Keratinocyte (primary cell): ENCODE data around the gene COL16A1. TPM values are rescaled to one million over a fixed set of nuclear protein-coding genes. Genes with fewer than 3 reads are reported as not detected.

Experiments
- DNase-seq: peaks from one replicate; pipeline ENCODE4 v3.0.0-alpha.2; 2011; ENCODE audit warnings: low read depth, missing footprints, low spot score
- FAIRE-seq: peaks from 2 replicates; lab custom pipeline; 2011; peaks lifted over from hg19 to GRCh38; lab: Jason Lieb, UNC
- H2AFZ ChIP-seq: 2 replicates; pipeline ENCODE4 v1.6.0; 2012; ENCODE audit warnings: low read length, control low read depth, inconsistent platforms; ENCODE audit not compliant: control insufficient read depth
- H3K27ac ChIP-seq: 2 replicates; pipeline ENCODE4 v1.5.1; 2011; ENCODE audit warnings: low read length; ENCODE audit not compliant: control insufficient read depth, insufficient read depth
- H3K27me3 ChIP-seq: 3 replicates; pipeline ENCODE4 v1.6.0; 2011; ENCODE audit warnings: low read length; ENCODE audit not compliant: control insufficient read depth, insufficient read depth; ENCODE audit errors: extremely low read depth
- H3K36me3 ChIP-seq, 2 experiments: 2 replicates in 1 of 2; 3 replicates in 1 of 2; pipeline ENCODE4 v1.5.1; 2011; ENCODE audit warnings: low read length in 2 of 2, mild to moderate bottlenecking in 1 of 2; ENCODE audit not compliant: control insufficient read depth in 2 of 2, insufficient read depth in 2 of 2; ENCODE audit errors: extremely low read depth in 1 of 2
- H3K4me1 ChIP-seq: 3 replicates; pipeline ENCODE4 v1.5.1; 2011; ENCODE audit warnings: low read length; ENCODE audit not compliant: control insufficient read depth, insufficient read depth; ENCODE audit errors: extremely low read depth
- H3K4me2 ChIP-seq: 3 replicates; pipeline ENCODE4 v1.6.0; 2011; ENCODE audit warnings: low read depth, low read length; ENCODE audit not compliant: control insufficient read depth, insufficient read depth; ENCODE audit errors: extremely low read depth
- H3K4me3 ChIP-seq, 3 experiments: fragments of 200-600 bp in 1 of 3; sonication (generic) in 1 of 3; 2 replicates in 2 of 3; 3 replicates in 1 of 3; pipeline ENCODE4 v1.5.1; 2011 to 2016; ENCODE audit warnings: low read length in 3 of 3, mild to moderate bottlenecking in 3 of 3, control low read depth in 2 of 3, inconsistent platforms in 1 of 3, low read depth in 1 of 3, mixed read lengths in 1 of 3, mixed run types in 1 of 3, moderate library complexity in 1 of 3; ENCODE audit not compliant: control insufficient read depth in 2 of 3, insufficient read depth in 2 of 3; ENCODE audit errors: extremely low read depth in 1 of 3
- H3K79me2 ChIP-seq: 2 replicates; pipeline ENCODE4 v1.6.0; 2012; ENCODE audit warnings: low read length; ENCODE audit not compliant: control insufficient read depth, insufficient read depth
- H3K9ac ChIP-seq: 3 replicates; pipeline ENCODE4 v1.6.0; 2011; ENCODE audit warnings: low read length; ENCODE audit not compliant: control insufficient read depth, insufficient read depth; ENCODE audit errors: extremely low read depth
- H3K9me1 ChIP-seq: 3 replicates; pipeline ENCODE4 v1.6.0; 2011; ENCODE audit warnings: low read length; ENCODE audit not compliant: control insufficient read depth, insufficient read depth; ENCODE audit errors: extremely low read depth
- H3K9me3 ChIP-seq: 2 replicates; pipeline ENCODE4 v1.5.1; 2012; ENCODE audit warnings: low read depth, low read length; ENCODE audit not compliant: control insufficient read depth
- H4K20me1 ChIP-seq: 3 replicates; pipeline ENCODE4 v1.6.0; 2011; ENCODE audit warnings: low read length; ENCODE audit not compliant: control insufficient read depth, insufficient read depth; ENCODE audit errors: extremely low read depth
- EZH2 ChIP-seq: IDR thresholded peaks from one replicate; pipeline ENCODE4 v1.6.1; 2012; ENCODE audit warnings: inconsistent platforms, mild to moderate bottlenecking, low read length, moderate library complexity
- dilution Hi-C: fragments of 300-500 bp; cut with MboI; formaldehyde crosslinking; loops from one replicate; pipeline ENCODE4 v1.7.0; 2020; ENCODE audit warnings: low sequenced_read_pairs; ENCODE audit not compliant: extremely low pct_ligation_motif_present
- polyA plus RNA-seq, 5 experiments: library from polyadenylated mRNA; depleted of rRNA in 3 of 5; stranded (reverse) in 3 of 5; stranded (forward) in 1 of 5; unstranded in 1 of 5; fragments of >200 nt; gene quantifications; 1 replicate in 1 of 5; 2 replicates in 3 of 5; 3 replicates in 1 of 5; pipeline versions ENCODE4 v1.2.1 to v1.2.3, GENCODE V29; 2011 to 2012; ENCODE audit warnings: missing spikeins in 2 of 5, low read depth in 1 of 5, low replicate concordance in 1 of 5
- TF ChIP-seq, protein P1 (sequence below), 3 experiments: IDR thresholded peaks in 1 of 3; conservative IDR thresholded peaks in 1 of 3; optimal IDR thresholded peaks in 1 of 3; 2 replicates in 2 of 3; 3 replicates in 1 of 3; pipeline versions ENCODE3 to v1.5.1; 2011; ENCODE audit warnings: low read length in 3 of 3, mild to moderate bottlenecking in 3 of 3, moderate library complexity in 2 of 3, control low read depth in 1 of 3, inconsistent platforms in 1 of 3; ENCODE audit not compliant: insufficient read depth in 2 of 3; ENCODE audit errors: extremely low read depth in 1 of 3

The COL16A1 gene
- polyA plus RNA-seq, 1 donor (not counting 4 experiments of a cell fraction or from before 2014, with no cell fraction given), result 43.4 TPM

DNA sequence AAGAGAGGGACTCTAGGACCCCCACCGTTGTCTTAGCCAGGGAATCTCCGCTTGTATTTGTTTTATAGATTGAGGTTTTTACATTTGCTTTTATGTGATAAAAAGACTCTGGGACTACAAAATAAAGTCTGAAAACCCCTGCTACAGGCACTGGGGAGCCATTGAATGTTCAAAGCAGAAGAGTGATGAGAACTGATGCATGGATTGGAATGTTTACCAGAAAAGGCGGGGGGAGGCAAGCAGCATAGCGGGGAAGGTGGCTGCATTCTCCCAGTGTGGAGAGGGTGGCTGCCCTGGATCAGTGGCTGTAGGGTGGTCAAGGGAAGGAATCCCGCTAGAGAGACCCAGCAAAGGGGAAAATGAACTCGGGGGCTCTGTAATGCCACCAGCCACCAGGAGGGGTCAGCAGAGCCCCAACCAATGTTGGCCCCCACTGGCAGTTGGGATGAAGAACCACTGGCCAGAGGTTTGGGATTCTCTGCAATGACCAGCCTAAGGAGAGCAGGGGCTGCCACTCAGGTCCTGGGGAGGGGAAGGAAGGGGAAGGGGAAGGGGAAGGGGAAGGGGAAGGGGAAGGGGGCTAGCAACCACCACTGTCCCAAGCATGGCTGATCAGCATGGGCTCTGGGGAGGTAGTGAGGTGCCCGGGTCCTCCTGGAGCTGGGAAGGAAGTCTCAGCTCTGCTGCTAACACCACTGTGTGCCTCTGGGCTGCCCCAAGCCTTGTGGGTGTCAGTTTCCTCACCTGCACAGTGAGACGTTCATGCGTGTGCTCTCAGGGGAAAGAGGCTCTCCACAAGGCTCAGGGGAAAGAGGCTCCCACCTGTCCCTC lies 40.0 kb downstream of the COL16A1 start:
- Histone ChIP-seq H3K27me3 (no peaks in the 10 kb centered on the region), H3K4me1 (peaks cover 22% of the 10 kb centered on the region), H3K27ac (no peak overlapping the region), H3K36me3 (peaks cover 29 to 49% of the 10 kb centered on the region in 2 experiments), H3K4me3 (no peak overlapping the region), H2AFZ (no peak overlapping the region), H4K20me1 (no peaks in the 10 kb centered on the region), H3K9ac (no peak overlapping the region), H3K9me1 (no peaks in the 10 kb centered on the region), H3K79me2 (no peaks in the 10 kb centered on the region), H3K4me2 (no peak overlapping the region), H3K9me3 (no peaks in the 10 kb centered on the region)
- FAIRE-seq, result no peak
- no peak for TF ChIP-seq EZH2
- TF ChIP-seq, protein P1, sequence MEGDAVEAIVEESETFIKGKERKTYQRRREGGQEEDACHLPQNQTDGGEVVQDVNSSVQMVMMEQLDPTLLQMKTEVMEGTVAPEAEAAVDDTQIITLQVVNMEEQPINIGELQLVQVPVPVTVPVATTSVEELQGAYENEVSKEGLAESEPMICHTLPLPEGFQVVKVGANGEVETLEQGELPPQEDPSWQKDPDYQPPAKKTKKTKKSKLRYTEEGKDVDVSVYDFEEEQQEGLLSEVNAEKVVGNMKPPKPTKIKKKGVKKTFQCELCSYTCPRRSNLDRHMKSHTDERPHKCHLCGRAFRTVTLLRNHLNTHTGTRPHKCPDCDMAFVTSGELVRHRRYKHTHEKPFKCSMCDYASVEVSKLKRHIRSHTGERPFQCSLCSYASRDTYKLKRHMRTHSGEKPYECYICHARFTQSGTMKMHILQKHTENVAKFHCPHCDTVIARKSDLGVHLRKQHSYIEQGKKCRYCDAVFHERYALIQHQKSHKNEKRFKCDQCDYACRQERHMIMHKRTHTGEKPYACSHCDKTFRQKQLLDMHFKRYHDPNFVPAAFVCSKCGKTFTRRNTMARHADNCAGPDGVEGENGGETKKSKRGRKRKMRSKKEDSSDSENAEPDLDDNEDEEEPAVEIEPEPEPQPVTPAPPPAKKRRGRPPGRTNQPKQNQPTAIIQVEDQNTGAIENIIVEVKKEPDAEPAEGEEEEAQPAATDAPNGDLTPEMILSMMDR (optimal IDR thresholded peaks at IDR 0.05 in 1 of 3, IDR thresholded peaks at IDR 0.05 in 1 of 3, conservative IDR thresholded peaks at IDR 0.05 in 1 of 3; ENCODE audit: extremely low read depth in 1 of 3, insufficient read depth in 2 of 3, low read length in 3 of 3), result peak in 2 of 3 experiments; percentile 78 to 82
- dilution Hi-C loops, result no loop called here
- DNase-seq, result no peak

DNA sequence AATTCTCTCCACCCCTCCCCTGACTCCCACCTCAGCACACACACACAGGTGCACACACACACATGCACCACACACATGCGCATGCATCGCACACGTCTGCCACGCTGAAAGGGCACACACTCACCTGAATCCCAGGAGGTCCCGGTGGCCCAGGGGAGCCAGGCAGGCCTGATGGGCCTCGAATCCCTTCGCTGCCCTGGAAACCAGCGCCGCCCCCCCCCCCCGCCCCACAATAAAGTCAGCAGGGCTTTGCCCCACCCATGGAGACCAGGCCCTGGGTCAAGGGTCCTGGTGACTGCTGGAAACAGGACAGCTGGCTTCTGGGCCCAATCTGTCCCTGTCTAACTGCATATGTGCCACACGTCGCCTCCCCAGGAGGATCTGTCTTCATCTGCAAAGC lies 41.4 kb downstream of the COL16A1 start:
- H3K27me3 ChIP-seq, result no peaks in the 10 kb centered on the region
- H3K4me2 ChIP-seq, result no peak overlapping the region
- peaks cover 18% of the 10 kb centered on the region for H3K4me1 ChIP-seq
- no peaks in the 10 kb centered on the region for H3K79me2 ChIP-seq
- peaks cover 38 to 45% of the 10 kb centered on the region in 2 experiments for H3K36me3 ChIP-seq
- H3K4me3 ChIP-seq, result no peak overlapping the region
- no peaks in the 10 kb centered on the region for H3K9me3 ChIP-seq
- no peaks in the 10 kb centered on the region for H4K20me1 ChIP-seq
- DNase-seq, result no peak
- no peak overlapping the region for H3K27ac ChIP-seq
- dilution Hi-C loops, result no loop called here
- TF ChIP-seq EZH2, result no peak
- TF ChIP-seq, protein P1 (optimal IDR thresholded peaks at IDR 0.05 in 1 of 3, IDR thresholded peaks at IDR 0.05 in 1 of 3, conservative IDR thresholded peaks at IDR 0.05 in 1 of 3; ENCODE audit: extremely low read depth in 1 of 3, insufficient read depth in 2 of 3, low read length in 3 of 3), result no peak
- no peak overlapping the region for H3K9ac ChIP-seq
- no peak overlapping the region for H2AFZ ChIP-seq
- H3K9me1 ChIP-seq, result no peaks in the 10 kb centered on the region
- FAIRE-seq, result no peak
